CD4-positive, alpha-beta T cell treated with Interleukin-15 for 4 hours (primary cell): ENCODE measurements around the gene LINC01488.

Experiments used
- DNase-seq: peaks from one replicate; pipeline ENCODE4 v3.0.0-alpha.2; 2020; ENCODE audit warnings: low spot score

Gene LINC01488

DNA sequence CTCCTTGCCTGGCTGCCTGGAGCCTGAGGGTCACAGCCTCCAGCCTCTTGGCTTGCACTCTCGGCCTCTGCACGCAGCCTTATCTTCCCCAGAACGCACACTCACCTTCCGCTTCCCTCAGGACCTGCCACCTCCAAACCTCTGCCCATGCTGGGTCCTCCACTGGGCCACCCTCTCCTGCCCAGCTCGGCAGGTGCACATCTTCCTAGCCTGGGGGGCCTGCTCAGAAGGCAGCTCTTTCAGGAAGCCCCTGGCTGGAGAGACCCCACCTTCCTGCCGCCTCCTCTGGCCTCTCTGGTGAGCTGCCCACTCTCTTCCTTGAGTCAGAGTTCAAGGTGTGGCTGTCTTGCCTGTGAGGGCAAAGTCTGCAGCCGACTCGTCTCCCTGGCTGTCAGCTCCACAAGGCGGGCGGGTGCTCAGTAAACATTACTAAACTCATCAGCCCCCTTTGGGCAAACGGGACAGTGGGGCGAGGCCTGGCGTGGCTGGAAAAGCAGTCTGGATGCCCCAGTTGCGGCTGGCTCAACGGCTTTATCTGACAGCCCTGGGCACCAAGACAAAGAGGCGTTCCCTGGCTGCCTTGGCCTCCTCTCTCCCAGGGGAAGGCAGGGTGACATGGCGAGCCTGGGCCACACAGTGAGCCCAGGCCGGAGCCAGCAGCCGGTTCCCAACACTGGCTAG lies 1.7 kb upstream of the LINC01488 start:
- DNase-seq, result no peak

DNA sequence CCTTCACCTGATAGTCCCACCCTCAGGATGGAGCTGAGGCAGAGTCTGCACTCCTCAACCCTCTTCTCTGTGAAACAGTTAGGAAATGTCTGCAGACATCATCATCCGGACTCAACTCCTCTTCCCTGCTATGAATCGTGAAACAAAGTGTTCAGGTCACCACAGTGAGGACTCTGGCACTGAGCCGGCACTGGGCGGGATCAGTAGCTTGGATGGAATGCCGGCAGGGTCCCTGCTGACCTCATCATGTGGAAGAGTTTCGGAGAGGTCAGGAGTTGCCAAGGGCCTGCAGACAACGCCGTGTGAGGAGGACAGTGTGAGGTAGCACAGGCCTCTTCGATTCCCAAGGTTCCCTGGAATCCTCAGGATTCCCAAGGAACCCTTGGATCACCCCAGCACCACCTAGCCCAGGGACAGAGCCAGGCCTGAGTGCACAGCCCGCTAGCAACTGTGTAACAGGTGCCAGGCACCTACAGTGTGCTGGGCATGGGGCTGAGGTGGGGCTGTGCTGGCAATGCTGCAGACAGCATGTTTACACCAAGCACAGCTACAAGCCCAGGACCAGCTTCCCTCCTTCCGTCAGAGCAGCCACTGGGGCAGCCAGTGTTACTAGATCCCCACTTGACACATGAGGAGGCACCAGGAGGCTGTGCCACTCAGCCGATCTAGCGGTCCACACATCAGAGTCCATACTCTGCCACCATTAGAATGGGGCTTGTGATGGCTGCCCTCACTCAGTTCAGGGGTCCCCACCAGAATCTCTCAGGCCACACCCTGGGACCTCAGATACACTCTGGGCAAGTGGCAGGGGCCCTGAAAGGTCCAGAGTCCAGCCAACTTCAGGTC lies 693 bp upstream of the LINC01488 start:
- no peak for DNase-seq

DNA sequence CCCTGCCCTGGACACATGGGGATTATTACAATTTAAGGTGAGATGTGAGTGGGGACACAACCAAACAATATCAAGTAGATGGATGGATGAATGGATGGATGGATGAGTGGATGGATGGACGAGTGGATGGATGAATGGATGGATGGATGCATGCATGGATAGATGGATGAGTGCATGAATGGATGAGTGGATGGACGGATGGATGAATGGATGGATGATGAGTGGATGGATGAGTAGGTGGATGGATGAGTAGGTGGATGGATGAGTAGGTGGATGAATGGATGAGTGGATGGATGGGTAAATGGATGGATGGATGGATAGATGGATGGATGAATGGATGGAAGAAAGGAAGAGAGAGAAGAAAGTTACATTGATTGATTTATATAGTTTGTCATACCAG lies 859 bp downstream of the LINC01488 start:
- no peak for DNase-seq

DNA sequence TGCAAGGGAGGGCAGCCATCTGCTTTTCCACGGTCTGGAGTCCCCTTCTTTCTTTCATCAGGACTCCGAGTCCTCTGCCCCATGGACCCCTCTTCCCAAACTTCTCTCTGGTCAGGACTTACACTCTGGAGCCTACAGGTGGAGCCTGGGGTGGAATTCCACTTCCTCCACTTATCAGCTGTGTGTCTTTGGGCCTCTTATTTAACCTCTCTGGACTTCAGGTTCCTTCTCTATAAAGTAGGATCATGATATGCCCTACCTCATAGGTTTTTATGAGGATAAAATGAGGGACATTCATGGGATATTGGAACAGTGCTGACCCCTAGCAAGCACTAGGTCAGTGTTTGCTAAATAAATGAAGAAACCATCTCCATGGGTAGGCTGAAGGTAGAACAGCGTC lies 1.7 kb downstream of the LINC01488 start:
- no peak for DNase-seq

DNA sequence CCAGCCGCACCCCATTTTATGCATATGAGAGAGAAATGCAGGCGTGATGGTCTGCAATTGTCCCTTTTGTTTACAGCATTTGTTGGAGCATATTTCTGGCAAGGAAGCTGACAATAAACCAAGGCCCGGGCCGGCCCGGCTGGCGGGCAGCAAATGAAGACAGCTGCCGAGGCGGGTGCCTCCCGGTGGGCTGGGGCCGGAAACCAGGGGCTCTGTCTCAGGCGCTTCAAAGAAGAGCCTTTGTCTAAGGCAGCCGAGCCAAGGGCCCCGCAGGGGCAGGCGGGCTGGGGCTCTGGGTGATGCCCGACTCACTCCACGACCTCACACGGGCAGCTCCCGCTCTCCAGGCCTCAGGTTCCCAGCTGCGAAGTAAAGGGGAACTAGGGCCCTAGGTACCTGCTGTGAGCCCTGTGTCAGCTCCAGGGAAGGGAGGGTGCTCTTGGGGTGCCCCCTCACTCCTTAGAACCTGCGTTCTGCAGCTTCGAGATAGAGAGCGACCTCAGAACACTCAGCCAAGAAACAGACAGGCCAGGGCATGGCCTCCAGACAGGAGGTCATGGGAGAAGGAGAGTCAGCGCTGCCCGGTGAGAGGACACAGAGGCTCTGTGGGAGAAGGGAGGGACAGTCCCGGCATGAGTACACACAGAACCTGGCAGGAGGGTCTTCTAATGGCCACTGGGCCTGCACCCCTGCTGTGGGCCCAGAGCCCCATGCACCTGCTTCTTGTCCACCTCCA lies 2.4 kb downstream of the LINC01488 start:
- DNase-seq, result no peak

DNA sequence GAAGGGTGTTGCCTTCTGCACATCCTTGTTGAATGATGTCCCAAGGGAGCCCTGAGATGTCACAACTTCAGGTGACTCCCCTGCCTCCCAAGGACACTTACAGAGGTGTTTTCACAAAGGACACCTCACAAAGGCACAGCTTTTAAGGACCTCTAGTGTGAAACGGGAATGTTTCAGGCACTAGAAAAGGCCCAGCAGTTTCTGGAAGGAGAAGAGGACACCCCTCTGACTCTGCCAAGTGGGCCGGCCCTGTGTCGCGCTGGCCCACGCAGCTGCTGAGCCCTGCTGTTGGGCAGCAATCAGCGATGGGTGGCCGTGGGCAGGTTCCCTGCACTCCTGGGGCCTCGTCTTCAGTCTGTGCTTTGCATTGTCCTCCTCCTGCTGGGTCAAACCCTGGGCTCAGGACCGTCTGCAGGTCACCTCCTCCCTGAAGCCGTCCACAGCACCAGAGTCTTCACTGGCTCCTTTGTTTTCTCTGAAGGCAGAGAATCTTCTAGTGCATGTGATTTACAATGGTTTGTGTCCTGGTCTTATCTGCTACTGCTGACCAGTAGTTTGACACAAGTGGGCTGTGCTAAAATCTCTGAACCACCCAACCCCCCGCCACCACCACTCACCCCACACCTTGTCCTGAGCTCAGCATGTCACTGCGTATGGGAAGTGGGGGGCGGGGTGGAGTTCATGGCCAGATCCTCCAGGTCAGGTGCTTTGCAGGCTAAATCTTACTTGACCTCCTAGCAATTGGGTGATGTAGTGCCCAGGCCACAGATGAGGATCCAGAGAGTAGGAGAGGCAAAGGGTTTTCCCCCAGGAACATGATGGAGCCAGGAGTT lies 3.2 kb downstream of the LINC01488 start:
- DNase-seq, result no peak

DNA sequence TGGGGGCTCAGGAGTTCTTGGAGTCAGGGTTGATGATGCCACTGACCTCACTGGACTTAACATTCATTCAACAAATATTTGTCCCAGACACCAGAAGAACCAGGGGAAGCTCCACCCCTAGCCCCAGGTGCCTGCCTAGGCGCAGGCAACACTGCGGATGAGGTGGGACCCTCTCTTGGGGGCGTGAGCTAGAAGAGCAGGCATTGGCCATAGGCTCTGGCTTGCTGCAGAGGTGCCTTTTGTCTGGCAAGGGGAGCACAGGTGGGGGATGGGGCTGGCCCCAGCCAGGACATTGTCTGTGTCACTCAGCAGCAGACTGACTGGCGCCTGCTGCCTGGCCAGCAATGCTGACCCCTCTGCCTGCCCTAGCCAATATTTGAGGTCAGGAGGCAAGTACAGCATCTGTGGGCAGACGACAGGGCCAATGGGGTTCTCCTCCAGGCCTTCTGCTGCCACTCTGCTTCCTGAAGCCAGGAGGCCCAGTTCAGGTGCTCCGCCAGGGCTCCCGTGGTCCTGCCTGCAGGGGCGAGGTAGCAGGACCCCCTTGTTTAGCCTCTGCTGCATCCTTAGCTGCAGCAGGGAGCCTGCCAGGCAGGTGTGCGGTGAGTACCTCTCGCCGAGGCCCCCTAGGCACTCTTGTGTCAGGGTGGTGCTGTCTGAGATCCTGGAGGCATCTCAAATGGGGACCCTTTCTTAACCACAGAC lies 4.0 kb downstream of the LINC01488 start:
- no peak for DNase-seq

DNA sequence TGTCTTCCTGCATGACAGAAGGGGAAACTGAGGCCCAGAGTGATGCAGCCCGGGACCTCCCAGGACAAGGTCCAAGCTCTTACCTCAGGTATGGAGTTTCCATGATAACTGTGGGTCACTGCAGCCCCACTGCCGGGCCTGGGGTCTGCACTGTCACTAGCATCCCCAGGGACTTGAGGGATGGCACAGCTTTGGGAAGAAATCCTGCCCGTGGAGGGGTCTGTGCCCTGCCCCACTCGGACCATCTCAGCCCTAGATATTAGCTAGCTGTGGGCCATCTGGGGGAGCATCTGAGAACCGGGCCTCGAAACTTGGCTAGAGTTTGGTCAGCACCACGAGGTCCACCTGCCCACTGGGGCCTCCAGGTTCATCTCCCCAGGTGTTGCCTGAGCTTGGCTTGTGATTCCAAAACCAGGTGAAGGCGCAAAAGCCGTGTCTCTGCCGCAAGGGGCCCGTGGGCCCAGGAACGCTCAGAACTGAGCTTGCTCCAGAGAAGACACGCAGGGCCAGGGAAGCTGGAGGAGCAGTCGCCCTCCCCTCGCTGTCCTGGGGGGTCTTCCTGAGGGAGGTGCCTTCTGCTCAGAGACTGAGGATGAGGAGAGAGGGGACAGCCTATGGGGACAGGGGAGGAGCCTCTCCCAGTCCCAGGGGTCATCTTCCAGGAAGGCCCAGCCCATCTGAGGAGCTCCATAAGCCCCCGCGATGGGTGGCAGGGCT lies 4.8 kb downstream of the LINC01488 start:
- no peak for DNase-seq

DNA sequence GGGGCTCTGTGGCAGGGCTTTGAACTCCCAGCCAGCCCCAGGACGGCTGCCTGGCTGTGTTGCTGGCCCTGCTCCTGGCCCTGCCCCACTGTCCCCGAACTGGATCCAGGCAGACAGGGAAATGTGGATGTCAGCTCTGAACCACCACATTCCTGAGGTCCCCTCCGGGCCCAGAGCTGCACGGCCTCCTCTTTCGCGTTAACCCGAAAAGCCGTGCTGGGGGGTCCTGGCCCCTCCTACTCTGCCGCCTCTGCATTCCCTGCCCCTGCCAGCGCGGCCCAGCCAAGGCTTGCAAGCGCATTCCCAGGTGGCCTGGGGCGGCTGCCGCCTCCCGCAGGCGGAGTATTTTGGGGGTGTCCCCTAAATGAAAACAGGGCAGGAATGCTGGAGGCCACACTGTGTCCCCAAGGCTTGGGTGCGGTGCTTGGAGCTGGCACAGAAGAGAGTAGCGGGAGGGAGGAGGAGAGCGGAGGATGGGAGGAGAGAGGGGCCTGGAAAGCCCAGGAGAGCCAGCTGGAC lies 5.4 kb downstream of the LINC01488 start:
- DNase-seq, result no peak

DNA sequence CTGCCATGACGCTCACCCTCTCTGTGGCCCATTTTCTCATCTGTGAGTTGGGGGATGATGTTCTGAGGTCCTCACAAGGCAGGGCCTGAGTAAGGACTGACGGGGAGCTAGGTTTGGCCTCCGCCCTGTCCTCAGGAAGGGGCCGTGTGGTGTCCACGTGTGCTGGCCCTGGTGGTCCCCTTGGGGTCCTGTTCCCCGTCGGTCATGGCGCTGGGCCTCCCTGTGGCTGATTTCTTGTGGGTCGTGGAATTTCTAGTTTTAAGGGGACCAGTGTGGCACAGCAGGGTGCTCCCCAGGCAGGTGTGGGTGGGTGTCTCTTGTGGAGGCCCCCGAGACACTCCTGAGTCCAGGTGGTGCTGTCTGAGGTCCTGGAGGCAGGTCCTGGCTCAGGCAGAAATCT lies 5.9 kb downstream of the LINC01488 start:
- no peak for DNase-seq

DNA sequence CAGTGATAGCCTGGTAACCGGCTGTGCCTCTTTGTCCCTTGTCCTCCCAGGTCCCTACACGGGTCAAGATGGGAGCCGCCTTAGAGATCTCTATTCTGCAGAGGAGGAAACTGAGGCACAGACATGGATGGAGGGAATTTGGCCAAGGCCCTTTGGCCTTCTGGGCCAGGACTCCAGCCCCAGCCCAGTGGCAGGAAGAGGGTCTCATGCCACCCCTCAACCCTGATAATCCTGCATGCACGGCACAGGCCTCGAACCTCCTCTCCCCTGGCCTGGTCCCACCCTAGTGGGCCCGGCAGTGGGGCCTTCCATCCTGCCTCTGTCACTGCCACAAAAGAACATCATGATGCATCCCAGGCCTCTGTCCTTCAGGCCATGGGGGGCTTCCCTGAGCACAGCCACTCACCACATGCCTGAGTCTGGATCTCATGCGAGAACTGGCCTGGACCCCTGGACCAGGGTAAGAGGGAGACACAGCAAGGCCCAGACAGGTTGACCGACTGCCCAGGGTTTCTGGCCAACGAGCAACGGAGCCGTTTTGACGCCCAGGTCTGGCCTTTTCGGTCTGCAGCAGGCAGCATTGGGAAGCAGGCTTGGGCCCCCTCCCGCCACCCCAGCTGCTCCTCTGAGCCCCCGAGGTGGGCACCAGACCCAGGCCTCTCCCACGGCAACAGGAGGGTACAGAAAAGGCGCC lies 6.5 kb downstream of the LINC01488 start:
- DNase-seq, result no peak

DNA sequence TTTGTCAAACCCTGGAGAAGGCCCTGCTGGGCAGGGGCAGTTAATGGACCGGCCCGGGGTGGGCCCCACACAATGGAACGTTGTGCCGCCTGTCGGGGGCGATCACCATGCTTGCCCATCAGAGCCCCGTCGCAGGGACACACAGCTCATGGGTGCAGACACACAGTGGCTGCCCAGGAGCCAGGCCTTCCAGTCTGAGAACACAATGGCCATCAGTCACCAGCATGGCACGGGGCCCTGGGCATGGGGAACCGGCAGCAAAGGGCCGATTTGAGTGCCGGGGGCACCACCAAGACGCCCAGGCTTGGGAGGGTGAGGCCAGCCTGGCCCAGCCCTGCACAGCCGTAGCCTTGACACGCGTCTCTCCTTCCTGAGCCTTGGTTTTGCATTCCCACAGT lies 7.1 kb downstream of the LINC01488 start:
- no peak for DNase-seq

DNA sequence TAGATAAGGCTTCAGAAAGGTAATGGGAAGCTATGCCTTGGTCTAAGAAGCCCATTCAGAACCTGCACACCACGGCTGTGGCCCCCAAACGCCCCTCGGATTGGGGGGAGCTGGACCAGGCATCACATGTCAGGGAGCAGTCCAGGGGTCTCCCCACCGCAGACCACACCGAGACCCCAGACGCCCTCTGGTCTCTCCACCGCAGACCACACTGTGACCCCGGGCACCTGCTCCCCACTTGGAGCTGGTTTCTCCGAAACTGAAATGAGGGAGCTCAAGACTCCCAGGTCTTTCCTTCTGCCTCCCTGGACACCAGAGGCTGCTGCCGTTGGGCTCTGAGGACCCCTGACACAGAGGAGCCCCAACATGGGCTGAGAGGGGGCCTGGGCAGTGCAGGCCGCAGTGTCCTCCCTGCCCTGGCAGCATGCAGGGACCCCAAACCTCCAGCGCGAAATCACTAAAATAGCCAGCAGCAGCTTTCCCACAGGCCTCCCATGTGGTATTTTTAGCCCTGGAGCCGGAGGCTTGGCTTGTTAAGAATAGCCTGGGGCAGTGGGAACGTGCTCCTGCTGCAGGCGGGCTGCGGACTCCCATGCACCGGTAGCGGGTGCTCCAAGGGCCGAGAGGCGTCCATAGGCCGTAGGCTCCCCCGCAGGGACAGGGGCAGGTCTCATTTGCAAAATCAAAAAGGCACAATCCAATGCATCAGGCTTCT lies 7.7 kb downstream of the LINC01488 start:
- DNase-seq, result no peak

DNA sequence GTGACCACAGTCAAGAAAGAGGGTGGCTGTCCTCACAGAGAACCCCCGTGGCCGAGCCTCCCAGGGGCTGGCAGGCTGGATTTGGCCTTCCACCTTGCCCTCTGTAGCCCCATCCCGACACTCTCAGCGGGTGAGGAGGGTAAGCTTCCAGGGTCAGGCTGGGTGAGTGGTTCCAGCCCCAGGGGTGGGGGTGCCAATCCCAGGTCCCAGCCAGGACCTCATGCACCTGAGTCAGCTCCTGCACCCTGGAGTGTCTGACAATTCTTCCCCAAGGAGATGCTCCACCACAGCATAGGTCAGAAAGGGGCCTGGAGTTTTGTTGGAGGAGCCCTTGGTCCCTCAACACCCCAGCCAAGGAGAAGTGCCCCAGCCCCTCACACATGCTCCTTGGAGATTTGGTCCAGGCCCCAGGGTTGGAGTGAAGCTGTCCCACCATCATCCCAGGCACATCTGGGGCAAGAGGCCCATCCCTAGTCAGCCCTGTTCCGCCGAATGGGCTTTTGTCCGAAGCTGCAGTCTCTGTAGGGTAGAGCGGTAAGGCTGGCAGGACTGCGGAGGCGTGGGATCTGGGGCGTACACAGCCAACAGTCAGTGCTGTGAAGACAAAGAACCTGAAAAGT lies 8.4 kb downstream of the LINC01488 start:
- DNase-seq, result no peak

DNA sequence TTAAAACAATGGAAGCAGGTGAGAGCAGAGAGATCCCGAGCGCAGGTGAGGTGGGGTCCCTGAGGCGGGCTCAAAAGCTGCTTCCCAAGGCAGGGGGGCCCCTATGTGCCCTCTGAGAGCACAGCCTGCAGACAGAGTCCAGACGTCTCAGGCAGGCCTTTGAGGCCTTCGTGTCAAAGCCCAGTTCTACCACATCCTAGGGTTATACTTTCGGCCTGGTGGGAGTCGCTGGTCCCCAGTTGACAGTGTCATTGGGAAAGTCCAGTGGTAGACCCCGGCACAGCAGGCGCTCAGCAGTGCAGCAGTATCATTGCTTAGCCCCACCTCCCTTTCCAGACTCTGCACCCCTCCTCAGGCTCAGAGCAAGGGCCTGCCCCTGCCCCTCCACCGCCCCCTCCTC lies 9.1 kb downstream of the LINC01488 start:
- no peak for DNase-seq

DNA sequence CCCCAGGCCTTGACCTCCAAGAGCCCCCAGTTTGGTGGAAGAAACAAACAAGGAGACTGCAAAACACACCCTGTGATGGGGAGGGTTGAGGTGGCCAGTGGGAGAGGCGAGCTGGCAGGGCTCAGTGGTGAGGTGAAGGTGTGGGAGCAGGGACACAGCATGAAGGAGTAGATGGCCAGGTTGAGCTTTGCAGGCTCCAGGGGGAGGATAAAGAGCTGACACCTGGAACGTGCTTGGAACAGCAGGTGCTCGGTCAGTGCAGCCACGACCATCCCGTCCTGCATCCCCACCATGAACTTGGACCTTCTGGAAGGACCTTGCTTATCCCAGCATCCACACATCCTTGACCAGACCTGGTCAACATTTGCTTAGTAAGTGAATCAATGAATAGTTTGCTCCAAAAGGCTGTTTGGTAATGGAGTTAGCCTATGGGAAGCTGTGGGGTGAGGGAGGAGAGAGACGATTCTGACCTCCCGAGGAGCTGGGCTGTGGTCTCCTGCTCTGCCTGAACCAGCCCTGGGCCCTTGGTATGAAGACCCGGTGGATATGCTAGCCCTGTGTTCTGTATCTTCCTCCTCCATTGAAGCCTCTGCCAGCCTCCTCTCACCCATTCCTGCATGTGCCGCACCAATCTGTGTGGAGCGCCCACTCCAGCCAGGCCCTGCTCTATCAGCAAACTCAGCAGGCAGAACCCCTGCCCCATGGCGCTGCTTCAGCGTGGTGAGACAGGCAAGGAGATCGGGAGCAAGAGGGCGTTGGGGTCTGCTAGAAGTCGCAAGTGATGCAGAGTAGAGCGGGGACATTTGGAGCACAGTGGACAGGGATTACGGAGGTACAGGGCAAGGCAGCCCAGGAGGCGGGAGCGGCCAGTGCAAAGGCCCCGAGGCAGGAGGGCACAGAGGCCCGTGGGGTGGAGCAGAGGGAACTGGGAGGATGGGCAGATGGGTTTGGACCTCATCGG lies 9.9 kb downstream of the LINC01488 start:
- no peak for DNase-seq

DNA sequence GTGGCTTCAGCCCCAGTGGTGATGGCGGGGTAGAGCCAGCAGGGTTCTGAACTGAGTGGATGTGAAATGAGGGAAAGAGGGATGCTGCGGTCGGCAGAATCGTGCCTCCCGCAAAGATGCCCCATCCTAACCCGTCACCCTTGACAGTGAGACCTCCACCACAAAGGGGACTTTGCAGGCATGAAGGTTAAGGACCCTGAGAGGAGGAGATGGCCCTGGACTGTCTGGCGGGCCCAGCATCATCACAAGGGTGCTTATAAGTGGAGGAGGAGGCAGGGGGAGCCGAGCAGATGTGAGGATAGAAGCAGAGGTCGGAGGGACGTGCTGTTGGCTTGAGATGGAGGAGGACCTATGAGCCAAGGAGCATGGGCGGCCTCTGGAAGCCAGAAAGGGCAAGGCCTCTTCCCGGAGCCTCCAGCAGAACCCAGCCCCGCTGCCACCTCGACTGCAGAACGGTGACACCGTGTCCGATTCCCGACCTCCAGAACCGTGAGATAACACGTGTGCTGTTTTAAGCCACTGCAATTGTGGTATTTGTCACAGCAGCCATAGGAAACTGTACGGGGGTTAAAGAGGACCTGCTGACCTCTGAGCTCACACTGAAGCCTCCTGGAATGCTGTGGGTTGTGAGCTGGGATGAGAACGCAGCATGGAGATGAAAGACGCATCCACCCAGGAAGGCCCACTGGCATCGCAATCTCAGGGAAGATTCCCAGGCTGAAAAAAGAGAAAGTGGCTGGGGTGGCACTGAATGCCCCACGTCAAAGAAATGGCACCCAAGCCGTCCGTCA lies 10.9 kb downstream of the LINC01488 start:
- DNase-seq, result no peak
